Measurements from ENCODE around the gene MINAR1. TPM values are rescaled to one million over a fixed set of nuclear protein-coding genes. Genes with fewer than 3 reads are reported as not detected.

Gene MINAR1
- total RNA-seq, 1 donor from 2014 or later, result 0.30 TPM

DNA sequence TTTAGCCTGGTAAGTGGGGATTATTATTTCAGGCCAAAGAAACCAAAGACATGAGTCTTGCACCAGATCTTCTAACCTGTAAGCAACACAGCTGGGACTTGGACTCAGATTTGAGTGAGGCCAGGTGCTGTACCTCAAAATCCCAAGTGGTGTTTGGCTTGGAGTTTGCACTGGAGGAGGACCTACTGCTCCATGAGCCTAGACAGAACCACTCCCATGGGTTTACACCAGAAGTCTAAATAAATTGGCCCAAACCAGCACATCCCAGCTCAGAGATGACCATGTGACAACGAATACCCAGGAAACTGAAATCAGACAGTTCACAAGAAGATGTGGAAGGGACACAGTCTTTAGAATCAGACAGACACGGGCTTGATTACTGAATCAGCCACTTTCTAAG is 47.5 kb downstream of the MINAR1 start:
- no peak for ATAC-seq
- TF ChIP-seq, protein P1, sequence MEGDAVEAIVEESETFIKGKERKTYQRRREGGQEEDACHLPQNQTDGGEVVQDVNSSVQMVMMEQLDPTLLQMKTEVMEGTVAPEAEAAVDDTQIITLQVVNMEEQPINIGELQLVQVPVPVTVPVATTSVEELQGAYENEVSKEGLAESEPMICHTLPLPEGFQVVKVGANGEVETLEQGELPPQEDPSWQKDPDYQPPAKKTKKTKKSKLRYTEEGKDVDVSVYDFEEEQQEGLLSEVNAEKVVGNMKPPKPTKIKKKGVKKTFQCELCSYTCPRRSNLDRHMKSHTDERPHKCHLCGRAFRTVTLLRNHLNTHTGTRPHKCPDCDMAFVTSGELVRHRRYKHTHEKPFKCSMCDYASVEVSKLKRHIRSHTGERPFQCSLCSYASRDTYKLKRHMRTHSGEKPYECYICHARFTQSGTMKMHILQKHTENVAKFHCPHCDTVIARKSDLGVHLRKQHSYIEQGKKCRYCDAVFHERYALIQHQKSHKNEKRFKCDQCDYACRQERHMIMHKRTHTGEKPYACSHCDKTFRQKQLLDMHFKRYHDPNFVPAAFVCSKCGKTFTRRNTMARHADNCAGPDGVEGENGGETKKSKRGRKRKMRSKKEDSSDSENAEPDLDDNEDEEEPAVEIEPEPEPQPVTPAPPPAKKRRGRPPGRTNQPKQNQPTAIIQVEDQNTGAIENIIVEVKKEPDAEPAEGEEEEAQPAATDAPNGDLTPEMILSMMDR (IDR thresholded peaks at IDR 0.05), result no peak

DNA sequence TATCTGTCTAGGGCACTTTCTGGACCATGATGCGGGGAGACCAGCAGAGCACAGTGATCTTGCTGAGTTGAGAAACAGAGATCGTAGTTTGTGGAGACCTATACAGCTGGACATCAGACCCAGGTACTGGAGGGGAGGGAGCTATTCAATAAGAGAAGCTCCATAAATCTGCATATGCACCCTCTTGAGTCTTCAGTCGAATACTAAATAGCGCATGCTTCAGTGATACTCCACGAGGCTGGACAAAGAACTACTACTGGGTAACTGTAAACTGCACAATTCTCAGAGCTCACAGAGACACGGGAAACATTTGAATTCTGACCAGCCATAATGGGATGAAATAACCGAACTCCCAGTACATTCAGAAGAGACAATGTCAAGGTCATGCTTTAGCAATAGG is 49.7 kb downstream of the MINAR1 start:
- no peak overlapping the region for H3K4me3 ChIP-seq
- no peak overlapping the region for H3K27ac ChIP-seq
- TF ChIP-seq, protein P1 (IDR thresholded peaks at IDR 0.05), result no peak
- H3K4me1 ChIP-seq, result no peaks in the 10 kb centered on the region
- no peaks in the 10 kb centered on the region for H3K36me3 ChIP-seq
- DNase-seq (no peak), ATAC-seq (no peak)
- H3K9me3 ChIP-seq, result no peaks in the 10 kb centered on the region
- no peaks in the 10 kb centered on the region for H3K27me3 ChIP-seq (ENCODE audit: low read depth)
- intact Hi-C loops (cut with DNase I), result no loop called here

More for the DNA sequence above, 47.5 kb downstream of the MINAR1 start:
- Histone ChIP-seq H3K4me1 (no peaks in the 10 kb centered on the region), H3K36me3 (no peaks in the 10 kb centered on the region), H3K4me3 (no peak overlapping the region), H3K27ac (no peak overlapping the region), H3K9me3 (no peaks in the 10 kb centered on the region), H3K27me3 (ENCODE audit: low read depth) (no peaks in the 10 kb centered on the region)
- DNase-seq, result no peak
- intact Hi-C loops (cut with DNase I), result no loop called here

Other genes with a start within 250 kb of the MINAR1 start
- gene ANKRD34C, start 149.6 kb upstream of the MINAR1 start, total RNA-seq, result not detected
- 45.2 TPM for gene TMED3, start 121.2 kb upstream of the MINAR1 start, total RNA-seq

Data from lower lobe of right lung (tissue), 2 donors.